Endothelial cell of coronary artery (primary cell): ENCODE data around the gene ZNF160. TPM values are rescaled to one million over a fixed set of nuclear protein-coding genes. Genes with fewer than 3 reads are reported as not detected.

Experiments
- total RNA-seq: library from RNA; depleted of rRNA; stranded (reverse); fragments of >200 nt; gene quantifications from 2 replicates; pipeline ENCODE4 v1.2.3, GENCODE V29; 2014

The ZNF160 gene
- total RNA-seq = 14.1 and 36.2 TPM in 2 replicates

GRCh38 chr19:53103234-53104203, at the start of gene ZNF160:
TSS of gene ZNF160 (minus strand) at chr19:53103422. CDS start at chr19:53086276, 17,146 bp downstream.

DNA sequence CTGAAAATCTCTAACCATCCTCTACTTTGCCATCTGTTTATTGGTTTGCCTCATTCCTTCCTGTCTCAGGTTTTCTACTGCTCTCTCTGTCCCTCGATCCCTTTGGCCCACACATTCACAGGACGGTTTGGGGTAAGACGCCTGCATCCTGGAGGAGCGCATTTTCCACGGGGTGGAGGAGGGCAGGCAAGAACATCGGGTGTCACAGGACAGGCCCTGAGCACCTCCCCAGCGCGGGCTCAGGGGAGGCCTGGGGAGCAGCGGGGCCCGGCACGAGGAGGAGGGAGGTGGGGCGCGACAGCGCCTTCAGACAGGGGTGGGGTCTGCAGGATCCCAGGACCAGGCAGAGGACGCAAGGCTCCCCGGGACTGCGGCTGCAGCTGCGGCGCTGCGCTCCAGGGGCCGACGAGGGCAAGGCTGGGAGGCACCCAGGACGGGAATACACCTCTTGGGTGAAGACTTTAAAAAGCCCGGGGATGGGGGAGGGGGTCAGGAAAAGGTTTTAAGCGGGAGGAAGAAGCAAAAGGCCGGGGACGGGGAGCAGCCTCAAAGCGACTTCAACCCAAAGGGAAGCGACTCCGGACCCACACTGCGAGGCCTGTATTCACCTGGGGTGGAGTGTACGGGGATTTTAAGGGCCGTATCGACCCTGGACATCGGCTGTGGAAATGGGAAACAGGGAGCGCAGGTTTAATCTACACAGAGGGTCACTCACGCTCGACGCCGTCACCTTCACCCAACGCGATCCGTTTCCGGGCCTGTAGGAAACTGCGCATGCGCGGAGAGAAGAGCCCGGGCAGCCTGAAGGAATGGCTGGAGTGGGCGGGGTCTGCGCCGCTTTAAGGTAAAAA, 29.1 kb upstream of the ZNF160 start, which contains the start of gene ZNF415:
Gene ZNF415, minus strand, starts transcription at position 770 of the 851 bp plus-strand sequence. CDS start 10,234 bp downstream, outside the sequence.

Other genes starting within 250 kb of the ZNF160 start
- gene ZNF468, start 245.8 kb downstream of the ZNF160 start, total RNA-seq = 13.9 and 24.3 TPM in 2 replicates
- gene ZNF320, start 205.8 kb downstream of the ZNF160 start, total RNA-seq = 3.6 and 6.5 TPM in 2 replicates
- 3.5 and 3.8 TPM in 2 replicates for gene ZNF888, start 180.0 kb downstream of the ZNF160 start, total RNA-seq
- 6.9 and 8.3 TPM in 2 replicates for gene ZNF816, start 140.5 kb downstream of the ZNF160 start, total RNA-seq
- not detected in 2 replicates for gene ERVV-1, start 89.5 kb downstream of the ZNF160 start, total RNA-seq
- gene ERVV-2, start 58.7 kb downstream of the ZNF160 start, total RNA-seq = not detected in 2 replicates
- gene ZNF415, start 29.5 kb upstream of the ZNF160 start, total RNA-seq = 0.09 and 3.9 TPM in 2 replicates
- 4.1 and 7.2 TPM in 2 replicates for gene ZNF347, start 55.6 kb upstream of the ZNF160 start, total RNA-seq
- 1.4 and 2.1 TPM in 2 replicates for gene ZNF665, start 89.9 kb upstream of the ZNF160 start, total RNA-seq
- gene ZNF677, start 151.5 kb upstream of the ZNF160 start, total RNA-seq = 9.6 and 16.9 TPM in 2 replicates
- not detected in 2 replicates for gene VN1R2, start 154.9 kb upstream of the ZNF160 start, total RNA-seq
- gene VN1R4, start 164.3 kb upstream of the ZNF160 start, total RNA-seq = not detected in 2 replicates
- gene ZNF845, start 230.3 kb upstream of the ZNF160 start, total RNA-seq = 7.6 and 8.1 TPM in 2 replicates